HG03045 (cell line): Measurements from ENCODE around the gene TMEM175.

Source experiments
- ATAC-seq: cut with Tn5 transposase; IDR thresholded peaks from one replicate; pipeline ENCODE4 v1.9.1; 2021; ENCODE audit warnings: mild to moderate bottlenecking, moderate library complexity; ENCODE audit not compliant: unreplicated experiment

Gene TMEM175

GRCh38 chr4:957231-957580, 24.9 kb downstream of the TMEM175 start:
- no peak for ATAC-seq

GRCh38 chr4:957581-958313, 25.5 kb downstream of the TMEM175 start:
- ATAC-seq = no peak

- no peak for ATAC-seq
These were observed 26.0 kb downstream of the TMEM175 start for GRCh38 chr4:958314-958665.

GRCh38 chr4:958696-959337, 26.6 kb downstream of the TMEM175 start:
- ATAC-seq = no peak

GRCh38 chr4:959338-960139, 27.3 kb downstream of the TMEM175 start:
- no peak for ATAC-seq

- ATAC-seq = no peak
These were observed 27.9 kb downstream of the TMEM175 start for GRCh38 chr4:960140-960635.

GRCh38 chr4:960636-961350, 28.5 kb downstream of the TMEM175 start:
- no peak for ATAC-seq

- no peak for ATAC-seq
These were observed 29.3 kb downstream of the TMEM175 start for GRCh38 chr4:961351-962230.

- ATAC-seq = no peak
These were observed 30.3 kb downstream of the TMEM175 start for GRCh38 chr4:962231-963208.

- no peak for ATAC-seq
These were observed 31.3 kb downstream of the TMEM175 start for GRCh38 chr4:963276-964225.

GRCh38 chr4:964346-965025, 32.2 kb downstream of the TMEM175 start:
- ATAC-seq = no peak

- ATAC-seq = no peak
These were observed 32.9 kb downstream of the TMEM175 start for GRCh38 chr4:965048-965765.

GRCh38 chr4:965766-966134, 33.5 kb downstream of the TMEM175 start:
- ATAC-seq = no peak

- ATAC-seq = no peak
These were observed 34.2 kb downstream of the TMEM175 start for GRCh38 chr4:966266-967112.

- ATAC-seq = no peak
These were observed 35.1 kb downstream of the TMEM175 start for GRCh38 chr4:967113-968104.
